GM12892 (cell line): ENCODE measurements around the gene MORC3.

Experiments used
- POLR2A ChIP-seq: IDR thresholded peaks from 2 replicates; pipeline ENCODE4 v1.6.1; 2011; ENCODE audit warnings: low read depth, low read length, control low read depth
- POLR2AphosphoS5 ChIP-seq: IDR thresholded peaks from 2 replicates; pipeline ENCODE4 v1.6.1; 2011; ENCODE audit warnings: low read depth, low read length, control low read depth

DNA sequence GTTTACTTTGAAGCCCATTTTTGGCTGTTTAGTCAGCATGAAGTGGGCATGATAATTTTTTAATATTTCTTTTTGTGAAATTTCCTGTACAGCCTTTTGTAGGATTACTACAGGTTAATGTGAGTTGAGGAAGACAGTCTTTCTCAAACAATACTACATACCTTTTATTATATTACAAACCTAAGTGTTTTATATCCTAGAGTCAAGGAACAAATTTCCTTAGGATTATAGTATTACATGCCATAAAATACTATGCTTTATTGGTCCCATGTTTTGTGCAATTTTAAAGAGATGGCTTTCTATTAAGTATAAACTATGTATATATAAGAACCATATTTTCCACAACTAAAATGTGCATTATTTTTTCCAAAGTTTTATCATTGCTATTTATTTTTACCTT lies 56.0 kb downstream of the MORC3 start:
- TF ChIP-seq POLR2AphosphoS5 (no peak), POLR2A (no peak)
